GM19328 (cell line): ENCODE data around the gene RPE65.
"Not testable (repeated sequence)": the region's sequence is repeated elsewhere in the genome, so short reads cannot be mapped to it uniquely, and the experiment has no call there.

Source experiments
- ATAC-seq: cut with Tn5 transposase; IDR thresholded peaks from one replicate; pipeline ENCODE4 v1.9.1; 2021; ENCODE audit warnings: mild to moderate bottlenecking, moderate library complexity; ENCODE audit not compliant: unreplicated experiment

The RPE65 gene

DNA sequence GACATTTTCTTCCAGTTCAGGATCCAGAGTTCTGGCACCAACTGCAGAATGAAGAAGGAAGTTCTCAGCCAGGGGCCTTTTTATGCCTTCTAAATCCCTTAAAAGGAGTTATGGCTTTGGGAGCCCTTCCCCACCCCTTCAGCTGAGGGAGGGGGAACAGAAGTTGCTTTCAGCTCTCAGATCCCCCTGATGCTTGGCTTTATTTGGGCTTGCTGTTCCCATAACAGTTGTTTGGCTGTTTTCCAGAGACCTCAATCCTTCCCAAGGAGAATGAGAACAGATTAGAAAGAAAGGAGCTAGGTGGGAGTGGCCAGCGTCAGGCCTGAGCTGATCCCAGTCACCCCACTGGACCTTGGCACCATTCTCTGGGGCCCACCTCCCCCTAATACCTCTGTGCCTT, at the start of gene RPE65:
RPE65 (minus strand) TSS at position 54 of the 400 bp plus-strand sequence; CDS start at position 5, 49 bp downstream.
- no peak for ATAC-seq

DNA sequence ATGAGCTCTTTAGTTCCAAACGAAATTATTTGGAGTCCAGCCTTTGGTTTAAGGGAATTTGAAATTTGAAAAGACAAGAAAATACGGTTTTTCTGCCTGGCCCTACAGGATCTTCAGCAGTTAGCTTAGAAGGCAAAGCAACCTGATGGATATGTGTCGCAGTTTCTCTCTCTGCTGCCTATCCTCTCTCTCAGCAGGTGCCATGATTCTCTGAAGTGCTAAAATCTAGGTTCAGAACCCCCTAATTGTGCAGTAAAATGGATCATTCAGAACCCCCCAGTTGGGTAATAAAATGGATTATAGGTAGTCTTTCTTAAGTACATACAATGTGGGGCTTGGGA, 47.6 kb upstream of the RPE65 start:
- peak; percentile 3 for ATAC-seq

DNA sequence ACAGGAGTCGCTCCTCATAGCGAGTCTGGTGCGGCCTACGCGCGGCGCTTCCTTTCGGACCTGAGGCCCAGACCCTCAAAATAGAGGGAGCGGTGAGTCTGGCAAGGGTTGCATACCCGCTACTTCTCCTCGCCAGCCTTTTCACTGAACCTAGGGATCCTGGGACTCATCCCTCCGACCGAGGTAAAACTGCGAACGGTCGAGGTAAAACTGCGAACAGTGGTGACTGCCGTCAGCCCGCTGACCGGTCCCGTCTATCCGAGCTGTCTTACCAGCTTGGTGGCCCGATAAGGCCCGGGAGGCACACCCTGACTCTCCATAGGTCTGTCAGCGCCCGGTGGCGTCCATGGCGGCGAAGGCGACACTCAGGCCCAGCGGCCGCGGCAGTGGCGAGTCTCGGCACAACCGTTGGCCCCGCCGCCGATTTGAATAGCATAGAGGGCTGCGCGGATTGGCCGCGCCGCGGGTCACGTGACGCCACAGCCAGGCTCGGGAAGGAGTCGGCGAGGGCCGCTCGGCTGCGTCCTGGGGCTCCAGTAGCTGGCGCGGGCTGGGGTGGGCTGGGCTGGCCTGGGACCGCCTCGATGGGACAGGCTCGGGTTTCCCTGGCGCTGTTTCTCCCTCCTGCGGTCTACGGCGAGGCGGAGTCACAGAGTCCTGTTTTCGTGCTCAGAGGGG, 47.1 kb upstream of the RPE65 start, which contains the start of gene DEPDC1:
DEPDC1 (minus strand) TSS at position 403 of the 678 bp plus-strand sequence; CDS start at position 320, 83 bp downstream.
- peak; percentile 97 for ATAC-seq

DNA sequence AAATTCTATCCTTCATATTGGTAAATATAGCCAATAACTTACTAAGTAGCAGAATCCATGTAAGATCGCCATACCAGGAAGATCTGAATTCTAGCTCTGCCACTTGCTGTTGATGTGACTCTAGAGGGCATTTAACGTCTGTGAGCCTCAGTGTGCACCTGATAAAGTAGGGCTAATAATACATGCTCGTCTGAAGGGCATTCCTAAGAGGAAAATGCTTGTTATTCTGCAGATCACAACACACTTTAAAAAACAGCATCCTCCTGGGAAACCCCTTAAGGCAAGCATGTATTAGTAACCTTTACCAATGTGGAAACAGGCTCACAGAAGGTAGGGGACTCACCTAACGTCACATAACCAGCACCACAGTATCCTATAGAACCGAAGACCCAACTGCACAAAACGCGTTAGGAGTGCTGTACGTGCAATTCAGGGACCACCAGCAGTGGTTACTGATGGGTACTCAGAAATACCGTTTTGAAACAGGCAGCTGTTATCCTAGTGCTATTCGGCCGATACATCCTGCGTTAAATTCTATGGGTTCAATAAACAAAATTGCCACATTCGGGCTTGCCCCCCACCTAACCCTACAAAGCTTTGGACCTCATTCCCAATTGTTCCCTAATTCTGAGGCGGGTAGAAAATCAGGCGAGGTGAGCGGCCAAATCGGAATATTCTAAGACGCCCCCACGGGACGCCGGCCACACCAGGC, 46.4 kb upstream of the RPE65 start:
- peak; percentile 10 for ATAC-seq

DNA sequence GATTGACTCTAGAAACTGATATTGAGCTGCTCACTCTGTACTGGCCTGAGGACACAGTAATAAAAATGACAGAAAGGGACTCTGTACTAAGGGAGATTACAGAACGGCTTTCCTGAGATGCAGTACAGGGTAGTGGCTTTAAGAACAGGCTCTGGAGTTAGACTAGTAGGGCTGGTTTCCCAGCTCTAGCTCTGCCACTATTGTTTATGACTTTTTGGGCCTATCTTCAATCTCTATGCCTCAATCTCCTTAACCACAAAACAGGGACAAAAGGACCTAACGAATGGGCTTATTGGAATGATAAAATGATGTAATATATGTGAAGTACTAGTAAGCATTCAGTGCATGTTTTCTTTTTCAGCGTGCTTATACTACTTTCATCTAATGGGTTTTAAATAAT, 45.8 kb upstream of the RPE65 start:
- no peak for ATAC-seq

DNA sequence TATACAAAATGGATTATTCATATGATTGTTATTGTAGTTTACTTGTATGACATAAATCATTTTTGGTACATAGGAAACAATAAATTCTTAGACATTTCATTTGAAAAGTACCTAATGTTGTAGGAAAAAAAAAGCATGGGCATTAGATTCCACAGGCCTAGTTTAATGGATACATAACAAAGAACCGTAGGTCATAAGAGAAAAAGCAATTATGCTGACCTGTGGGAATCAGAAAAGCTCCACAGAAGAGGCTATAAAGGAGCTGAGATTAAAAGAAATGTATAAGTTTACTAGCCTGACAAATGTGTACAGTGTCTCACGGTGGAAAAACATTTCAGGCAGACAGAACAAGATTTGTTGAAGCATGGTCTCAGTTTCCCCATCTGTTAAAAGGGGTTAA, 43.4 kb upstream of the RPE65 start:
- ATAC-seq = no peak

DNA sequence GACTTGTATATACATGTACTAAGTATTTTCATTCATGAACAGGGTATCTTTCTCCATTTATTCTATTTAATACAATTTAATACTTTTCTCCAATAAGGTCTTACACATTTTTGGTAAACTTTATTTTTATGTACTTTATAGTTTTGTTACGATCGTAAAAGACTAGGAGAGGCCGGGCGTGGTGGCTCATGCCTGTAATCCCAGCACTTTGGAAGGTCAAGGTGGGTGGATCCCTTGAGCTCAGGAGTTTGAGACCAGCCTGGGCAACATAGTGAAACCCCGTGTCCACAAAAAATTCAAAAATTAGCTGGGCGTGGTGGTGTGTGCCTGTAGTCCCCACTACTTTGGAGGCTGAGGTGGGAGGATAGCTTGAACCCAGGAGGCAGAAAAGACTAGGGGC, 42.5 kb upstream of the RPE65 start:
- not testable (repeated sequence) for ATAC-seq

DNA sequence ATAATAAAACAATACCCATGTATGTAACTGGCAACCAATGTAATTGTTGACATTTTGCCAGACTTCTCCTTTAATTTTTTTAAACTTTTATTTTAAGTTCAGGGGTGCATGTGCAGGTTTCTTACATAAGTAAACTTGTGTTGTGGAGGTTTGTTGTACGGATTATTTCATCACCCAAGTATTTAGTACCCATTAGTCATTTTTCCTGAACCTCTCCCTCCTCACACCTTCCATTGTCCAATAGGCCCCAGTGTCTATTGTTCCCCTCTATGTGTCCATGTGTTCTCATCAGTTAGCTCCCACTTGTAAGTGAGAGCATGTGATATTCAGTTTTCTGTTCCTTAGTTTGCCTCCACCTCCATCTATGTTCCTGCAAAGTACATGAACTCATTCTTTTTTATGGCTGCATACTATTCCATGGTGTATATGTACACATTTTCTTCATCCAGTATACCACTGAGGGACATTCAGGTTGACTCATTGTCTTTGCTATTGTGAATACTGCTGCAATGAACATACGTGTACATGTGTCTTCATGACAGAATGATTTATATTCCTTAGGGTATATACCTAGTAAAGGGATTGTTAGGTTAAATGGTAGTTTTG, 40.4 kb upstream of the RPE65 start:
- no peak for ATAC-seq

DNA sequence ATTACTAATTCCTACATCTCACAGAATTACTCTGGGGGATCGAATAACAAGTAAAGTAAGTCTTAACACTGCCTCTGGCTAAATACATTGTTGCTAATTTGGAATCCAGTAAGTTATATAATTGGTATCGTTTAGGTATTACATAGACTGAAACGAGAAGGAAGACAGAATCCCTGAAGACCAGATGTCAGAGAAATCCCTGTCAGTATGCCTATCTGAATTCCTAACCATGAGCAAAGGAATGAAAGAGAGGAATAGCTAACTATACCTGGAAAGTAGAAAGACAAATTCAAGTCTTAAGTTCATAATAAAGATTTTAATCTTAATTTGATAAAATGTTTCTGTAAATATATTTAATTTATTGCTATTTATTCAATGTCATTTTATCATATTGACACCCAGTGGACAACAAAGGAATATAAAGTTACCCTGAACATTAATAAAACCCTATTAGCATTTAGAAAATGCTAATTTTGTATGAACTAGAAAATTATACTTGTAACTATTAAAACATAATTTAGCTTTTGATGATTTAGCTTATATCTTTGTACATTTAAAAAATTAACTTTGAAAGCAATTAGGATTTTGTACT, 35.8 kb upstream of the RPE65 start:
- ATAC-seq = no peak

DNA sequence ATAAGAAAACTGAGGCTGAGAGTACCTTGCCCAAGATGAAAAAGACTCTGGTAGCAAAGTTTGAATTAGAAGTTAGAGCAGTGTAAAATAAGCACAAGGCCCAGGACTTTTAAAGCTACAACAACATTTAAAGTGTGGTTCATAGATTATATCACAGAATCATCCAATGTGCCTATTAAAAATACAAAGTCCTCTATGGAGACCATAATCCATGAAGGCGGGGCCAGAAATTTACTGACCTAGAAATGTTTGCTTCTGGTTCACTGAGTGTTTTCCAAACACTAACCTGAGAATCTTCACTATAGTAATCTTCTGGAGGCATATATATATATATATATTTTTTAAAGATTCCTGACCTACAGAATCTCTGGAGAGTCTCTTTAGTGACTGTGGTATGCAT, 34.9 kb upstream of the RPE65 start:
- ATAC-seq = no peak

DNA sequence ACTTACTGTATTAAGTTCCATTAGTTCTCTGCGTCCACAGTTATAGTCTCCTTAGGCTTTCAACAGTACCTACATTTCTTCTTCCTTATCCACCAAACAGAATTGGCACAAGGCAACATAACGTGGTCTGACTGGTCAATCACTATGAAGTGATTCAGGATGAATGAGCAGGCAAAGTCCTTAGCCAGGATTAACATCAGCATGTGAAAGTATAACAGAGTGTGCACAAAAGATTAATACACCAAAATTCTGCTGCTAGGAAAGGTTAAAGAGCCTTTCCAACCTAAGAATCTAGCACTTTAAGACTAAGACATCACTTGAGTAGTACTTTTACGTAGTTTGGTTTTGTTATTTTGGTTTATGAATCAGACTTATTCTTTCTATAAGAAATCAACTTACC, 31.3 kb upstream of the RPE65 start:
- no peak for ATAC-seq

DNA sequence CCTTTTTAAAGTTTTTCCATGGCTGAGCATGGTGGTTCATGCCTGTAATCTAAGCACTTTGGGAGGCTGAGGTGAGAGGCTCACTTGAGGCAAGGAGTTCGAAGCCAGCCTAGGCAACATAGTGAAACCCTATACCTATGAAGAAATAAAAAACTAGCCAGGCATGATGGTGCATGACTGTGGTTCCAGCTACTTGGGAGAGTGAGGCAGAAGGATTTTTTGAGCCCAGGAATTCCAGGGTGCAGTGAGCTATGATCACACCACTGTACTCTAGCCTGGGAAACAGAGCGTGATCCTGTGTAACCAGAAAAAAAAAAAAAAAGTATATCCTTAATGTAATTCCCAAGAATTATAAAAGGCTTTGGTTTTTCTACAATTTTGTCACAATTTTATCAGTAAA, 29.7 kb upstream of the RPE65 start:
- ATAC-seq = no peak

DNA sequence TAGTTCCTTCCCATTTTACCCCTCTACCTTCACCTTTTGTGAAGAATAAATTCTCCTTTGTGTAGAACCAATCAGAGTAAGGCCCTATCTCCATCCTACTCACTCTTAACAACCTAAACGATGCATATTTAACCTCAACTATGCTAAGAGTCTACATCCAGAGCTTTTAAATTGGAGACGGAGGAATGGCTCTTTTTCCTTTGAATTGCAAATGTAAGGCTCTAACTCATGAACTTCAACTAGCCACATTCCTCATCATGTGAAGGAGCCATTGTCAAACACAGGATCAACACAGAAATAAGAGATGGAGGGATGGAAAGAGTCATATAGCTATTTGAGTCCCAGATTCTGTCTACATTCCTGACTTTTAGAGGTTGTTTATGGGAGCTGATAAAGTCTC, 28.9 kb upstream of the RPE65 start:
- no peak for ATAC-seq

DNA sequence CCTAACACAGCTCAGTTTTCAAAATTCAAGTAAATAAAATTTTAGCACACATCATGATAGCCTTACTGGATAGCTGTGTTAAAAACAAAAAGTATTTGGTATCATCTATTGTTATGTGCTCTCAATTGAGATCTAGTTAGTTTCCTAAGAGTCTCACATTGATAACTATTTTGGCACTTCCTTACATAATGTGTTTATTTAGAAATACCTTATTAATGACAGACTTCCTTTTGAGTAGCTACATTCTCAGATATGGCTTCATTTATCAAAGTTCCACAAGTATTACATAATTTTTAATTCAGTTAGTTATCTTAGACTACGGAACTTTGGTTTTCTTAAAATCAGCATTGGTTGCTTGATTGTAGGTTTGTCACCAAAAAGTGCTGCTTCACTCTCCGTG, 26.9 kb upstream of the RPE65 start:
- not testable (repeated sequence) for ATAC-seq

DNA sequence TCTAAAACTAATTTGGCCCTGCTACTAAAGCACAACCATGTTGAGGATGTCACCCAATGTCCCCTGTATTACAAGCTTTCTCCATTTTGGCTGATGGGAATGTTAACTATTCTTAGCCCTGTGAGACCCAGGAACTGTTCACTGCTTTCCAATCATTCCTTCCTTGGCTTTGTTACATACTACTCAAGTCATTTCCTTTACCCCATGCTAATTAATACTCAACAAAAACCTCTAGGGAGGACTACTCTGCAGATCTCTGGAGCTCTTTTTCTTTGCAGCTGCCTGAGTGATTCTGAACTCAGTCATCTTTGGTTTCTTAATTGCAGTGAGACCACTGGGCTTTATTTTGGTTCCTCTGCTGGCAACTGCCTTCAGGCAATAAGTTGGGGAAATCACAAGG, 23.3 kb upstream of the RPE65 start:
- no peak for ATAC-seq

DNA sequence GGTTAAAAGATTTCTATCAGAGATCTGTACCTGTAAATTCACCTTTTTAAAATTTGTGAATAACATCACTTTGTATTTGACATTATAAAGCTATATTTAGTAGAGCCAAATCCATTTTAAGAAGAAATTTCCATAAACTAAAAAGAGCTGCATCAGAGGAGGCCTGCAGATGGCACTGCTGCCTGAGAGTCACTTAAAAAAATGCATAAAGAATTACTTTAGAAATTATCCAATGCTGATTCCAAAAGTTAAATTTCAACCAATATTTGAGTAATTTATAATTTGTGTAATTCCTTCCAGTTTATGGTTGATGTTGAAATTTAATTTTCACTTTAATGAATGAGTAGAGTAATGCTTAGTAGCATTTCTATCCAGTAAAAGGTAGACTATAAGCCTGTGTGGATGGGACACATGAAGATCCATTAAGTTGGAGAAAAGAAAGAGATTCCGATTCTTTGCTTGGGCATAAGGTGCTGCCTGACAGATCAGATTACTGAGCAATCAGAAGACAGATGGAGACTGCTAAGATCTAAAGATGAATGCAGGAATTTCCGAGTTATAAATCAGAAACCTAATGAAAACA, 20.7 kb upstream of the RPE65 start:
- no peak for ATAC-seq

DNA sequence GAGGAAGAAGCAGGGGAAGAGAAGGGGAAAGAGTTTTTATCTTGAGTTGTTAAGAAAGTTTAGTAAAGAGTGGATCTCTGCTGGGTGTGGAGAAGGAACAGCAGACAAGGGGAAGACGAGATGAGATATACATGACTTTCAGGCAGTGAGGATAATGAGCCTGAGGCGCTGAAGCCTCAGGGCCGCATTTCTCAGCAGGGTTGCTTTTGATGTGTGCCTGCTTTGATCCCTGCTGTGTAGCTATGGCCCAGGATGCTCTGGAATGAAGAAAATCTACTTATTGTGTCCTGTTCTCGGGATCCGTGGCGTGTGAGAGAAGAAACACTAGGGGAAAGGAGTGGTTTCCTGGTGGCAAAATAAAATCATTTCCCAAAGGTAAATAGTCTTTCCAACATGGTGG, 15.1 kb upstream of the RPE65 start:
- ATAC-seq = no peak

DNA sequence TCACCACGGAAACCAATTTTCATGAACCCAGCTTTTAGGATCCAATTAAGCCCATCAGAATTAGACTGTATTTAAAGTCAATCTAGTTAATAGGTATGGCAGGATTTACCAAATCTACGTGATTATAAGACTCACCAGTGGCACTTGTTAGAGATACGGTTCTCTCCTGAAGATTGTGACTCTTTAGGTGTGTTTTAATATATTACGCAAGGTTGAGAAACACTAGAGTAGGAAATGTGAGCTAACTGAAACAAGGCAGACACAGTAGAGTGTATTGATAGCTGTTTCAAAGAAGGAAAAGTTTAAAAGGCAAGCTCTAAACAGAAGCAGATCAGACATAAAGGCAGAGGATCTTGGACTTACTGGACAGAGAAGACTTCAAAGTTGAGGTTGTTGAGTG, 11.2 kb upstream of the RPE65 start:
- ATAC-seq = no peak

DNA sequence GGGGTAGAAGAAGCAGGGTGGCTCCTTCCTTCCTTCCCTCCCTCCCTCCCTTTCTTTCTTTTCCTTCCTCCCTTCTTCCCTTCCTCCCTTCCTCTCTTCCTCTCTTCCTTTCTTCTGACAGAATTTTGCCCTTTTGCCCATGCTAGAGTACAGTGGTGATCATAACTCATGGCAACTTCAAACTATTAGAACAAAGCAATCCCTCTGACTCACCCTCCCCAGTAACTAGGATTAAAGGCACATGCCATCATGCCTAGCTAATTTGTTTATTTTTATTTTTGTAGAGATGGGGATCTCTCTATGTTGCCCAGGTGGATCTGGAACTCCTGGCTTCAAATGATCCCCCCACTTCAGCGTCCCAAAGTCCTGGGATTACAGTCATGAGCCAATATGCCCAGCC, 10.0 kb upstream of the RPE65 start:
- no peak for ATAC-seq

DNA sequence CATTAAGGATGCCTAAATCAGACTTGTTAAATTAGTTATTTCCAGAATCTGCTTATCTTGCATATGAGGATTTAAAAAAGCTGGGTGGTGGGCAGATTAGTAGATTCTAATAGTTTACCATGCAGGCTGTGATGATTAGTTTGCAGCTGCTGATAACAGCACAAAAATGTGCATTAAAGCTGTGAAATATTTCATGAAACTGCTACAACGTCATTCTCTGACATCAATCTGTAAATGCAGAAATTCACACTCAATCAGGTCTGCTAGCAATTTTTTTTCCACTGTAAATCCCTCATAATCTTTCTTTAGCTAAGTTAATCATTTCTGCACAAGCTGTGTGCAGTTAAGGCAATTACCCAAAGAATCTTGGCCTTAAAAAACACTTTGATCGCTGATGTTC, 9.3 kb upstream of the RPE65 start:
- ATAC-seq = no peak

DNA sequence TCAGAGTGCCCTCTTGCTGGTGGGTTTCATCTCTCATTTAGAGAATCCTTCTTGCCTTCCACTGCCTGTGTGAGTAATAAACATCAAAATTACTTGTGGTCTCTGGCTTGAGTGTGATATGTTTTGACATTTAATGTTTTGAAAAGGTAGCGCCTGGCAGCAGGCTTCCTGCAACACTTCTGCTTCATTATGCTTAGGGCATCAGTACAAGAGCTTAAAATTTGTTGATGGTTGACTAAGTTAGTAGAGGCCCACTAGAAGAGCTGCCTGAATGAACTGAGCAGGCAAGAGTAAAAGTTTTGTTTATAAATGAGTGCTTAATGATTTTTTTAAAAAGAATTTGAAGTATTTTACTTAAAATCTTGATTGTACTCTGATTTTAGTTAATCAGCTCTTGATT, 6.4 kb upstream of the RPE65 start:
- ATAC-seq = no peak

DNA sequence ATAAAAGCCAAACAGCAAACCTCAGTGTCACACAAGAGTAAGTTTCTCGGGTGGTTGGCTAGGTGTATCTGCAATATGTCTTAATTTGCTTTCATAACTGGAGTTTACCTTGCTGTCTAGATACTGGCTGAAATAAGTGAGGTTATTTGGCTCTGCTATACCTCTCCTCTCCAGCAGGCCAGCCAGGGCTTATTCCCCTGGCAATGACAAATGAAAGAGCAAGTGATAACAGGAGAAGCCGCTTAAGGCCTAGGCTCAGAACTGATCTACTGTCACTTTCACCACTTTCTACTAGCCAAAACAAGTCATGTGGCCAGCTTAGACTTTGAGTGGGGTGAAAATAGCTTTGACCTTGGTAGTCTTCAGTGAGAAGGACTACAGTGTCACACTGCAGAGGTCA, 4.8 kb upstream of the RPE65 start:
- no peak for ATAC-seq
